HG03575 (cell line): ENCODE results near the gene COL27A1.

Source experiments
- ATAC-seq: cut with Tn5 transposase; IDR thresholded peaks from one replicate; pipeline ENCODE4 v1.9.1; 2021; ENCODE audit not compliant: unreplicated experiment, insufficient number of reproducible peaks, low FRiP score; ENCODE audit errors: extremely low read depth

COL27A1 gene

GRCh38 chr9:114165407-114166102 lies 10.2 kb downstream of the COL27A1 start:
- no peak for ATAC-seq

GRCh38 chr9:114166103-114166470 lies 10.8 kb downstream of the COL27A1 start:
- no peak for ATAC-seq

GRCh38 chr9:114166614-114167572 lies 11.6 kb downstream of the COL27A1 start:
- no peak for ATAC-seq

- ATAC-seq: no peak
These were observed 12.3 kb downstream of the COL27A1 start for GRCh38 chr9:114167591-114168091.

- no peak for ATAC-seq
These were observed 13.1 kb downstream of the COL27A1 start for GRCh38 chr9:114168281-114169028.

GRCh38 chr9:114169029-114169951 lies 14.0 kb downstream of the COL27A1 start:
- no peak for ATAC-seq

GRCh38 chr9:114169952-114170770 lies 14.8 kb downstream of the COL27A1 start:
- no peak for ATAC-seq

- no peak for ATAC-seq
These were observed 15.6 kb downstream of the COL27A1 start for GRCh38 chr9:114170771-114171461.

- ATAC-seq: no peak
These were observed 16.2 kb downstream of the COL27A1 start for GRCh38 chr9:114171500-114171899.

- no peak for ATAC-seq
These were observed 17.9 kb downstream of the COL27A1 start for GRCh38 chr9:114172981-114173833.

- no peak for ATAC-seq
These were observed 19.2 kb downstream of the COL27A1 start for GRCh38 chr9:114174557-114174875.

- ATAC-seq: no peak
These were observed 19.8 kb downstream of the COL27A1 start for GRCh38 chr9:114174876-114175771.

- no peak for ATAC-seq
These were observed 21.4 kb downstream of the COL27A1 start for GRCh38 chr9:114176624-114177291.

- no peak for ATAC-seq
These were observed 22.2 kb downstream of the COL27A1 start for GRCh38 chr9:114177423-114178064.
